GM18505 (cell line): Measurements from ENCODE around the gene ENG.

Experiments used
- ATAC-seq: cut with Tn5 transposase; IDR thresholded peaks from one replicate; pipeline ENCODE4 v1.9.1; 2021; ENCODE audit not compliant: unreplicated experiment
- POLR2A ChIP-seq: IDR thresholded peaks from 4 replicates; pipeline ENCODE4 v1.6.1; 2011; ENCODE audit warnings: borderline replicate concordance; ENCODE audit not compliant: insufficient read depth, insufficient read length; ENCODE audit errors: extremely low read depth

The ENG gene

DNA sequence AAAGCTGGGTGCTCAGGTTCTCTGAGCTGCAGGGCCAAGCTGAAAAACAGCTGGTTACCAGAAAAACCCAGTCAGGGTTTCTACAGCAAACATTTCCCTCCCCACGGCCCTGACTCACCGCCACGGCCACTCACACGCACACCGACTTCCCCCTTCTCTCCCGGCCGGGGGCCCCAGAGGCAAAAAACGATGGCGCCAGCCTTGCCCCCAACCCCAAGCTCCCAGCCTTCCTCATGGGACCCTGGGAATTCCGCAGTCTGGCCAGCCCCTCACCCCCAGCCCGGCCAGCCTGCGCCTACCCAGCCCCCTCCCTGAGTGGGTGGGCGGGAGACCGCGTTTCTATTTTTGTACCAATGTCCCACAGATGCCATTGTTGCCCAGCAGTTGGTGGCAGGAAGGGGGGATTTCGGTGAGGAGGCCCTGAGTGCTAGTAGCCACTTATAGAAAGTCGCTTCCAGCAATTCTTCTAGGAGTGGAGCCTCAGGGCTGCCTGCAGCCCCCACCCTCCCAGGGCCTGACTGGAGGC lies 18.4 kb downstream of the ENG start:
- TF ChIP-seq POLR2A, result no peak

DNA sequence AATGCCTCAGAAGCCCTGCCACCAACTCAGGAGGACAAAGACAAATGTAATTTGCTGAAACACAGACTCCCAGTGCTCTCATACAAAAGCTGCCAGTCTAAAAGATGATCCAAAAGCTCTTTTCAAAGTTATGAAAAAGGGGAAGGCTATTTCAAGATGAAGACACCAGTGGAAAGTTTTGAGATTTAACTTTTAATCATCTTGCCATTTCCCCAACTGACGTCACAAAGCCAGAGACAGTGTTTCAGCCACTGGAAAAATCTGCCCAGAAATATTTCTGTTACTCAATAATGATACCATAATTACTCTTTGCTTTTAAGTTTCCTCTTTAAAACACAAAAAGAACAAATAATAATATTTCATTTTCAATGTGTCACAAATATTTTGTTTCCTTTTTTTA lies 20.9 kb downstream of the ENG start:
- no peak for TF ChIP-seq POLR2A
- no peak for ATAC-seq

More for the DNA sequence above, 18.4 kb downstream of the ENG start:
- ATAC-seq, result no peak

- ATAC-seq, result no peak
- TF ChIP-seq POLR2A, result no peak
Observed at GRCh38 chr9:127832248-127832647, 22.2 kb downstream of the ENG start.

DNA sequence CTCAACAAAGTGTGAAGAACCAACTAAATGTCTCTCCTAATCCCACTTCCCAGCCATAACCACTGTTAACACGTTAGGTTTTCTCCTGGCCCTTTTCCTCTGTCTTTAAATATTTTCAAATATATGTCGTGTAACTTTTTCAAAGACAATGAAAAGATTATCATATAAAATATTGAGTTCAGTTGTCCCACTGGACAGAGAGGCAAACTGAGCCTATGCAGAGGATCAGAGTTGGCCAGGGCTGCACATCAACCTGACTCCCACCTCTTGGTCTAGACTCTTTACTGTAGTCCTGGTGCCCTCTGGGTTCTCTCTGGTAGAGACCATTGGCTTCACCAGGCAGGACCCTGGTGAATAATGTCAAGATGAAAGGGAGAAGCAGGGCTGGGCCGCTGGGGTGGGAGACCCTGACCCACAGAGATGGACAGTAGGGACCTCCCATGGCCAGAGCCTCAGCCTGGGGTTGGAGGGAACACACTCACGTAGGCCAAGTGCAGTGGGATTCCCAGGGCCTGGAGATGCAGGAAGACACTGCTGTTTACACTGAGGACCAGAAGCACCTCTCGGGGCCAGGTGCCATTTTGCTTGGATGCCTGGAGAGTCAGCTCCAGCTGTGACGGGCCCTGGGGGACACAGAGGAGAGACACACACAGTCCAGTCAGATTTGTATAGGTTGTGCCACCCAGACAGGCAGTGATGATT lies 25.1 kb downstream of the ENG start:
- ATAC-seq, result no peak
- TF ChIP-seq POLR2A, result no peak

GRCh38 chr9:127828262-127829031 lies 26.0 kb downstream of the ENG start:
- no peak for TF ChIP-seq POLR2A

DNA sequence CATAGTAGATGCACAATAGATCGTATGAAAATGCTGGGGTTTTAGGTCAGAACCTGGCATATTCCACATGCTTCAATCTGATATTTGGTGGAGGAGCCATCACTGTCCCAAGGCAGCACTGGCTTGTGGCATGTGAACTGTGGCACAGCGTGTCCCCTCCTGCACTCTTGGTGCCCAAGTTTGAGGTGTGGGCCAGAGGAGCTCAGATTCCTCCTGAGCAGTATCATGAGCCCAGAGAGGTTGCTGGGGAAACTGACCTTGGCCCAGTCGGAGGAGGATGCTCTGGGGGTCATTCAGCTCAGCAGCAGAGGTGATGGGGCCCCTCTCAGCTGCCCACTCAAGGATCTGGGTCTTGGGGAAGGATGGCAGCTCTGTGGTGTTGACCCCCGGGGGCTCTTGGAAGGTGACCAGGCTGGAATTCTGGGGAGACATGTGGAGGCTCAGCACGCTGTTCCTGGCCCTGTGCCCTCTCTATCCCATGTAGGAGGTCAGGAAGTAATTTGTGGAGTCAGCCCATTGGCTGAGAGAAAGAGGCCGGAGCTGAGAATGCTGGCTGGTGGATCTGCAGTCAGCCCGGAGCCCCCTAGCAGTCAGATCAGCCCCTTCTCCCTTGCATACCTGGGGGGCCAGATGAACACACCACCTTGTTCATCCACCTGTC lies 28.1 kb downstream of the ENG start:
- no peak for TF ChIP-seq POLR2A
- no peak for ATAC-seq

More at GRCh38 chr9:127828262-127829031, 26.0 kb downstream of the ENG start:
- ATAC-seq, result no peak

GRCh38 chr9:127825319-127826051 lies 29.0 kb downstream of the ENG start:
- no peak for TF ChIP-seq POLR2A
- ATAC-seq, result no peak

GRCh38 chr9:127822108-127822507 lies 32.4 kb downstream of the ENG start:
- ATAC-seq, result no peak
- TF ChIP-seq POLR2A, result no peak

DNA sequence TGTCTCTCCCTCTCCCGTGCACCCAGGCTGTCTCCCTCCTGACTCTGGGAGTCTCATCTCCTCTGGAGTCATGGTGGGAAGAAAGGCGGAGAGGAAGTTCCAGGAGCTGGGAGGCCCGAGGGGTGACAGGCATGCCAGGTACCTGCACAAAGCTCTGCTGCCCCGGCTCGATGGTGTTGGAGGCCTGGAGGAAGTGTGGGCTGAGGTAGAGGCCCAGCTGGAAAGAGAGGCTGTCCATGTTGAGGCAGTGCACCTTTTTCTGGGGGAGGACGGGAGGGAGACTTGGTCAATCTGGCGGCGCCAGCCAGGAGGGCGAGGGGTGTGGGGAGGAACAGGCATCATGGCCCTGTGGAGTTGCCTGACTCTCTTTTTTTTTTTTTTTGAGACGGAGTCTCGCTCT lies 35.9 kb downstream of the ENG start:
- ATAC-seq, result no peak
- no peak for TF ChIP-seq POLR2A

DNA sequence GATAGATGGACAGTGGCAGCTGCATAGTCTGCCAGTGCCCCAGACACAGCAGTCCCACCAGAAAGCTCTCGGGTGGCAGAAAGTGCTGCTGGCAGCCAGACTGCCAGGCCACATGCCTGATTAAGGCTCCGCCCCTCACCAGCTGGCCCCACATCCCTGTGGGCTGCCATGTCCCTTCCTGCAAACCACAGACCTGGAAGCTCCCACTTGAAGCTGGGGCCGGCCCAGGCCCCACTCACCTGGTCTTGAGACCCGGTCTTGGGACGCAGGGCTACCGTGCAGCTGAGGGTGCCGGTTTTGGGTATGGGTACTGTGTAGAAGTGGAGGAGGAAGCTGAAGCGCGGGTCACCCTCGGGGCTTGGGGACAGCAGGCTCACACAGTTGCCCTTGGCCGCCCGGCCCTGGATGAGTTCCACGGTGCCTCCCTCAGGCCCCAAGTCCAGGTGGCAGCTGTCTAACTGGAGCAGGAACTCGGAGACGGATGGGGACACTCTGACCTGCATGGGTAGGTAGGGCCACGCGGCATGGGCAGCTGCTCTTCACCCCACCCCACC lies 36.5 kb downstream of the ENG start:
- ATAC-seq, result no peak
- no peak for TF ChIP-seq POLR2A

DNA sequence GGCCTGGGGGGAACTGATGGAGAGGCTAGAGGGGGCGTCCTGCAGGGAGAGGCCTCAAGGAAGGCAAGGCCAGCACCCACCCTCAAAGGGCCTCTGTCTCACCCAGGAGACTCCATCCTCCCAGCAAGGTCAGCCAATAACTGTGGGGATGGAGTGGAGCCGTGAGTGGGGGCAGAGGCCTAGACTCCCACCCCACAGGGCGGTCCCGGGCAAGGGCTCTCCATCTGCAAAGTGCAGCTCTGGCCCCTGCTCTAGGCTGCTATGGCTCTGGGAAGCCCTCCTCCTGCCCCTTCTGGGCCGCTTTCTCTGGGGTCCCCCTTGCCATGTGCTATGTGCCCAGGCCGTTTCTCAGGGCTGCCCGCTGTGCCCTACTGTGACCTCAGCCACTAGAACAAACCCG lies 37.7 kb downstream of the ENG start:
- ATAC-seq, result no peak
- TF ChIP-seq POLR2A, result no peak

- ATAC-seq, result no peak
- no peak for TF ChIP-seq POLR2A
Observed at GRCh38 chr9:127816362-127816725, 38.1 kb downstream of the ENG start.
